GM19455 (cell line): ENCODE measurements around the gene ZNF469.

Experiments used
- ATAC-seq: cut with Tn5 transposase; IDR thresholded peaks from one replicate; pipeline ENCODE4 v1.9.1; 2021; ENCODE audit not compliant: unreplicated experiment

The ZNF469 gene

DNA sequence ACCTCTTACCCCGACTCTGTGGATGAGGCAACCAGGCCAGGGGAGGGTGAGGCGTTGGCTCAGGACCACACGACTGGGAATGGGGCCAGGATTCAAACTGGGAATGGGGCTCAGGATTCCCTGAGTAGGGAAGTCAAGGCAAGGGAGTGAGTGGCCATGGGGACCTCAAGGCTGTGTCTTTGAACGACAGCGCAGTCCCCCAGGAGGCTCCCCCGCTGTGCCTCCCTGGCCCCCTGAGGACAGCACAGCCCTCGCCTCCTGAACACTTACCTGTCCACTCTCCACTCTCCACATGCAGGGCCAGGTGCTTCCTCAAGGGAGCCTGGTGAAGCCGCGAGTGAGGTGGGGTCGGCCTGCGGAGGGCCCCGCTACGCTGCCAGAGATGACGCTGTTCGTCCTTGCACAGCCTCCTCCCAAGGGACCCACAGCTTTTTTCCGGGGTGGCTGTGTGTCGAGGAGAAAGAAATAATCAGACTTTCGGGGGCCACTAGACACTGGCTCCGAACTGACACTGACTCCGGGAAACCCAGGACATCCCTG, 6.9 kb downstream of the ZNF469 start:
- ATAC-seq: no peak

DNA sequence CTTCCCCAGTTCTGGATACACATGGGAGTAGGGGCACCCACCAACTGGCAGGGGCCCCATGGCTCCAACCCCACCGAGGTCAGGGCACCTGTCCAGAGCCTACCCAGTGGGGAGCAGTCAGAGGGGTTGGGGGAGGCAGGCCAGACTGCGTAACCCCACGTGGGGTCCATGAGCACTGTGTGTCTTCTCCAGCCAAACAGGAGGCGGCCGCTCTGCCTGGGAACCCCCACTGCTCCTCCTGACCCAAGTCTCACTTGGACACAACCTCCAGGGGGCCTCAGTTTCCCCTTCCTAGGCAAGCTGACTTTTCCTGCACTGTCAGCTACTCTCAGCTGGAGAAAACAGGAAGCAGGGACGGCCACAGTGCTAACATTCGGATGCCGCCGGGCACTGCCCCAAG, 7.5 kb downstream of the ZNF469 start:
- no peak for ATAC-seq

- ATAC-seq: no peak
Observed at GRCh38 chr16:88390735-88391134, 8.0 kb downstream of the ZNF469 start.

- no peak for ATAC-seq
Observed at GRCh38 chr16:88391144-88391850, 8.5 kb downstream of the ZNF469 start.

- no peak for ATAC-seq
Observed at GRCh38 chr16:88392111-88392510, 9.4 kb downstream of the ZNF469 start.

DNA sequence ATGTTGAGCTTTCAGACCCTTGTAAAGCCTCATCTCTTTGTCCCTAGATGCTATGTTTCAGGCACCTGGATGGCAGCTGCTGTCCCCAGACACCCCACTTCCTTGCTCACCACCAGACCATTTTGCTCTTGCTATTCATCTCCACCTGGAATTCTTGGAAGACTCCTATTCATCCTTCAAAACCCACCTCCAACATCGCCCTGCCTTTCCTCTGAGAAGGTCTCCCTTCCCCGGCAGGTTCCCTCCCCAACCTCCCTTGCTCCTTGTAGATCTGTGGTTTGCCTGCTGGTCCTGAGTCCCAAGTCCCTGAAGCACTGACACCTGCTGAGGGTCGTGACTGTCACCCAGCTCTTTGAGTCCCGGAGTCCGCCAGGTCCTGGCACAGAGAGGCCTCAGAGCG, 9.9 kb downstream of the ZNF469 start:
- ATAC-seq: no peak

DNA sequence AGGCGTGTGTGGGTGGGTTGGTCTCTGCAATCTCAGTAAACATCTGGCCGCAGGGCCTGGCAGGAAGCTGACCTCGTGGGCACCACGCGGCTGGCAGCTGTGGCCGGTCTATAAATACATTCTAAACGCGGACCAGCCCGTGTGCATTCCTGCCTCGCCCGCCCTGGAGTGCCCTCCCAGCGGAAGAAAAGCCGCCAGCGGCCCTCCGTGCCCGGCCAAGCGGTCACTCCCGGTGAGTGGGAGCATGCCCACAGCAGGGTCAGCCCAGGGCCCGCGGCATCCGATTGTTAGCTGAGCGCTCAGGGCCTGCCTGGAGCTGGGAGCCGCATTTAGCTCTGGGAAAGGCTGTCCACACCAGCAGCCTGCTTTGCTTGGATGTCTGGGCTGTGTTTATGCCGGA, 10.3 kb downstream of the ZNF469 start:
- no peak for ATAC-seq

- no peak for ATAC-seq
Observed at GRCh38 chr16:88393571-88393970, 10.8 kb downstream of the ZNF469 start.

- ATAC-seq: no peak
Observed at GRCh38 chr16:88394426-88394825, 11.7 kb downstream of the ZNF469 start.

DNA sequence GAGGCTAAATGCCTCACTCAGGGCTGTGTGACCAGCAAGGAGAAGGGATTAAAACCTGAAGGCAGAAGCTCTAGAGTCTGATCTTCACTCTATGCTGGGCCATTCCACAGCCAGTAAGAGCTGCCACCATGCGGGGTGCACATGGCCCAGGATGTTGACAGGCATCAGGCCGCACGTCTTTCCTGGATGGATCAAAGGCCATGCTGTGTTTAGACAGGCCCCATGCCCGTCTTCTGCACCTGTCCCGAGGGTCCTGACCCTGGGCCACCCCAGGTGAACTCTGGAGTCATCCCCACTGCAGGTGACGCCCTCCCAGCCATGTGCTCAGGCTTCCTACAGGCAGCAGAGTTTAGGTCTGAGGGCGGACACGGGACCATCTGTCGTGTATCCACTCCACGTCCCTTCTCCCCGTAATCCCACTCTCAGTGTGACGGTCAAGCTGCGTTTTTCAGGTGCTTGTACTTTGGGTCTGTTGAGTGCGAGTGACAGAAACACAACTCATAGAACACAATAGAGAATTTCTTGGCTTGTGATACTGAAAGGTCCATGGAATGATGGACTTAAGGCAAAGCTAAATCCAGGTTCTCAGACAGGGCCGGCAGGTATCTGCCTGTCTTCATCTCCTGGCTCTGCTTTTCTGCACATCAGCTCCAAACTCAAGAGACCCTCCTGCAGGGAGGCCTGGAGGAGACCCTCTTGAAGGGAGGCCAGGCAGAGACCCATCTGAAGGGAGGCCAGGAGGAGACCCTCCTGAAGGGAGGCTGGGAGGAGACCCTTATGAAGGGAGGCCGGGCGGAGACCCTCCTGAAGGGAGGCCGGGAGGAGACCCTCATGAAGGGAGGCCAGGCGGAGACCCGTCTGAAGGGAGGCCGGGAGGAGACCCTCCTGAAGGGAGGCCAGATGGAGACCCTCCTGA, 13.2 kb downstream of the ZNF469 start:
- ATAC-seq: no peak

DNA sequence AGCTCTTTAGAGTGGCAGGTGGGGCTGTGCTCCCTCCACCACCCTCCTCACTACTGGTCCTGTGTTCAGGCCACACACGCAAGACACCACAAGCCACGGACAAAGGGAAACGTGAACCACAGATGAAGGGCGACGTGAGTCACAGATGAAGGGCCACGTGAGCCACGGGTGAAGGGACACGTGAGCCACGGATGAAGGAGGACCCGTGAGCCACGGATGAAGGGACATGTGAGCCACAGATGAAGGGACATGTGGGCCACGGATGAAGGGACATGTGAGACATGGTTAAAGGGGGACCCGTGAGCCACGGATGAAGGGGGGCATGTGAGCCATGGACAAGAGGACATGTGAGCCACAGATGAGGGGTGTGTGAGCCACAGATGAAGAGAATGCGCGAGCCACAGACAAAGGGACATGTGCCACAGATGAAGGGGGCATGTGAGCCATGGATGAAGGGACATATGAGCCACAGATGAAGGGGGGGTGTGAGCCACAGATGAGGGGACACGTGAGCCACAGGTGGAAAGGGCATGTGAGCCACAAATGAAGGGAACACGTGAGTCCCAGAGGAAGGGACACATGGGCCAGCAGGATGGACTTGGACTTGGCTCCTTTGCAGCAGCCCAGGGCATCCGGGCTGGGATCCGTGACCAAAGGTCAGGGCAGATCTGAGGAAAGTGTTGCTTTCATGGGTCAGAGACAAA, 15.6 kb downstream of the ZNF469 start:
- no peak for ATAC-seq

DNA sequence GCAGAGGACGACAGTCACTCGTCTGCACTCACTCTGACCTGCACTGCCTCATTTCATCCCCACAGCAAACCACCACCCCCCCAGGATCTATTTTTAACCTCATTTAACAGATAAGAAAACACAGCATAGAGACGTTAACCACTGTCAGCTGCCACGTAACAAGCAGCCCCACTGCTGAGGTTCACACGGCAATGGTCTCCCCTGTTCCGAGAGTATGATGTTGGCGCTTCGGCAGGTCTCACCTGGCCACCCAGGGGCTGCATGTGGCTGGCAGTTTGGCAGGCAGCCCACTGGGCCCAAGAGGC, 16.1 kb downstream of the ZNF469 start:
- ATAC-seq: no peak

- no peak for ATAC-seq
Observed at GRCh38 chr16:88400186-88400585, 17.4 kb downstream of the ZNF469 start.

- no peak for ATAC-seq
Observed at GRCh38 chr16:88401604-88402246, 19.0 kb downstream of the ZNF469 start.

- ATAC-seq: no peak
Observed at GRCh38 chr16:88402551-88403240, 19.9 kb downstream of the ZNF469 start.

DNA sequence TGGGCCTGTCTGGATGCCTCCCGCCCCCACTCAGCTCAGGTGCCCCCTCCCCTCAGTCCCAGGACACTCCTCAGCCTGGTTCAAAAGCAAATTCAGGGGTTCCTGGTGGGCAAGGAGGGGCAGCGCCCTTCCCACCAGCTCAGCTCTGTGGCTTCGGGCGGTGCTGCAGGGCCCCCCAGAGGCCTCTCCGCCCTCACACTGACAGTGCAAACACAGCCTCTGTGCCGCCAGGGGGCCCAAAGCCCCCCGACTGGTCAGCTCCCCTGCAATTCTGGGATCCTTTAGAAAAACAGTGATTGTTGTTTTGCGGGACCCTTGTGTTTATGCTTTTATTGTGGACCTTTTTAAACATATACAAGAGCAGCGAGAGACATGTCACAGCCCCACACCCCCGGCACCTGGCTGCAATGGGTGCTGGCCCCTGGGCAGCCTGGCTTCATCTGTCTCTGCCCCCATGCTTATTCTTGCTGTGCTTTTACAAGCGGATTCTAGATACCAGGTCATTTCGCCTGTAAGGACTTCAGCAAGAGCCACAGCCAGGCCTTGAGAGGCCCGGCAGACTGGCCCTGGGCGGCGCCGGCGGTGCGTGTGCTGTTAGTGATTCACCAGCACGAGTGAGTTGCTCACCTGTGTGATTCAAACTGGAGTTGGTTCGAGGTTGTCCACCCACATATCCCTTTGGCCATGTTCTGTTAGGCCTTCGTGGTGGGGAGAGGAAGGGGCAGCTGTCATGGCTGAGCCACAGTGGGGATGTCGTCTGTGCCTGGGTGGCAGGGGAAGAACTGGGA, 21.2 kb downstream of the ZNF469 start:
- no peak for ATAC-seq

DNA sequence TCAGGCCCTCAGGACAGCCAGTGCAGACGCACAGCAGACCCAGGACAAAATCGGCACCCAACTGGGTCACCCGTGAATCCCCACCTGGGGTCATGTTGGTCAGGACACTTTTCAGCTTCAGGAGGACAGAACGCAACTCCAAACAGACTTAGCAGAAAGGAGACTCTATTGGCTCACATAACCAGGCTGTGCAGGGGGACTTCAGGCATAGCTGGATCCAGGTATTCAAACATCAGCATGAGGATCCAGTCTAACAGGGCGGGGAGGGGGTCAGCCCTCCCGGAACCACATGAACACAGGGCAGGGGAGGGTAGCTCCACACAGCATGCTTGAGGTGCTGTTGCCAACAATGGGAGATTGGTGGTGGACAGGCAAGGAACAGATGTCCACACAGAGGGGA, 22.0 kb downstream of the ZNF469 start:
- ATAC-seq: no peak

- no peak for ATAC-seq
Observed at GRCh38 chr16:88405216-88406060, 22.7 kb downstream of the ZNF469 start.
